Measurements from ENCODE around the gene TSC22D1.

TSC22D1 gene

DNA sequence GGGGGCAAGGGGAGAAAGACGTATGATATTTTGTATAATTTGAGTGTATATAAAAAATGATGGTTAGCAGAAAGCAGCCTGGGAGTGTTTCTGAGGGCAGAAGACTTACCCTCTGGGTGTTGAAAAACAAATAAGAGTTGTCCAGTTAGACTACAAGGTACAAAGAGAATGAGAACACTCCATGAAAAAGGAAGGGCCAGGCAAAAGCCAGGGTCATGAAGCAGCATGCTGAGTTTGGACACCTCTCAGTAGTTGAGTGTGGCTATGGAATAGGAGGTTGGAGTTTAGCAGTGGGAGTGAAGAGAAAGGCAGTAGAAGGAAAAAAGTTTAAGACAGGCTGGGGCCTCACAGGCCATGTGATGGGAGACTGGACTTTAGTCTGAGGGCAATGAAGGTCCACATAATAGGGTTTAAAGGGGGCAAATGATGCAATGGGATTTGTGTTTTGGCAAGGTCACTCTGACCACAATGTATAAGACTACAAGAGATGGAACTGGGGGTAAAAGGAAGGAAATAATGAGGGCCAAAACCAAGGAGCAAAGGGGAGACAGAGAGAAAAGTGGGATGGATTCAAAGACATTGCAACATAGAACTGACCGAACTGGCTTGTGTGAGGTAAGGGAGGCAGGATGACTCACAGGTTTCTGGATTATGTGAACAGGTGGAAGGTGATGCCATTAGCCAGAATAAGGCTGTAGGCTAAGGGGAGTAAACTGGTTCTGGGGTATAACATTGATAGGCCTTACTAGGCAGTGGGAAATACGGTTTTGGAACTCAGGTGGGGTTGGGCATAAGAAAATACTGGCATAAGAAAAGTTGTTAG lies 125.9 kb downstream of the TSC22D1 start:
- no peak for DNase-seq

DNA sequence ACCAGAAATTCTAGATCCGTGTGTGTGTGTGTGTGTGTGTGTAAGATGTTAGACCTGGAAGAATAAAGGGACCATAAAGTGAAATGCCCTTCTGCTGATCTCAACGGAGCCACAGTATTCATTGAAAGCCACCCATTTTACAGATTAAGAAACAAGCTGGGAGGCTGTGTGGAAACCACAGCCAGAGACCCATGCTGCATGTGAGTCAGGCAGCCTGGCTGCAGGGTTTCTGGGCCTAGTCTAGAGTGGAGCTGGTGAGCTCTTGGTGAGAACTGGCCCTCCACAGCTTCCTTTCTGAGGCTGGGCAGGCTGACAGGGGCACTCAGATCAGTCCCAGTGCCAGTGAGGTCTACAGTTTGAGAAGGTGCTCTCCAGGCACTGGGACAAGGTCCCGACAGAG lies 127.3 kb downstream of the TSC22D1 start:
- DNase-seq: no peak

DNA sequence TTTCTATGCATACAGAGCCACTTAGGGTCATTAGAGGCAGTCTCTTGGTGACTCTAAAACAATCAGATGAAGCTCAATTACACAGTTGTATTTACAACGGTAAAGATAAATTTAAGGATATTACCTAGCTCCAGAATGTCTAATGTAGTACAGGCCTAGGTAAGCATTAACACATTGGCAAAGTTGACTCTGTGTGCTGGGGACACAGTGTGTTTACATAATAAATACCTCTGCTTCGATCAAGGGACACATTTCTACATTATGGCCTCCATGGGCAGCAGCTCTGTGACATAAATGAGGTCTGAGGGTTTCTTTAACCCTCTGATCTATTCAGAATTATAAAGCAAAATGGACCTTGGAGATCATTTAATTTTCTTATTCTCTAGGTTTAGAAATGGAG lies 127.8 kb downstream of the TSC22D1 start:
- DNase-seq: no peak

DNA sequence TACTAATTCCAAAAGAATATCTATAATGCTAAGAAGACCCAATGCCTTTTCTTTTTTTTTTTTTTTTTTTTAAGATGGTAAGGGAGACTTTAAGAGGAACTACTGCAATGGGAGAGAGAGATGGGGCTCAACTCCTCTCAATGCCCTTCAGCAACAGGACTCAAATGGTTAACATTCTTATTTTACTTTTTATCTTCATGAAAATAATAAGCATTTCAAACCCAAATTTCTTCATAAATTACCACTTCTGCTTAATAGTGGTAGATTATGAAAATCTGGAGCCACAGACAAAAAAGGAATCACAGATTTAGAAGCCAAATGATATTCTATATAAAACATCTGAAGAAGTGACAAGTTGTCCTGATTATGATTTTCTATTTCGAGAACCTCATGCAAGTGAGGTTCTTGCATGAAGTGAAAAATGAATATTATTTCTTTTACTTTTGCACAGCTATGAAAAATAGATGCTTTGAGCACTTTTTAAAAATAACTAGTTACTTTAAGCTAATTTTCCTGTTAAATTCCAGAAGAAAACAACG lies 128.3 kb downstream of the TSC22D1 start:
- no peak for DNase-seq

DNA sequence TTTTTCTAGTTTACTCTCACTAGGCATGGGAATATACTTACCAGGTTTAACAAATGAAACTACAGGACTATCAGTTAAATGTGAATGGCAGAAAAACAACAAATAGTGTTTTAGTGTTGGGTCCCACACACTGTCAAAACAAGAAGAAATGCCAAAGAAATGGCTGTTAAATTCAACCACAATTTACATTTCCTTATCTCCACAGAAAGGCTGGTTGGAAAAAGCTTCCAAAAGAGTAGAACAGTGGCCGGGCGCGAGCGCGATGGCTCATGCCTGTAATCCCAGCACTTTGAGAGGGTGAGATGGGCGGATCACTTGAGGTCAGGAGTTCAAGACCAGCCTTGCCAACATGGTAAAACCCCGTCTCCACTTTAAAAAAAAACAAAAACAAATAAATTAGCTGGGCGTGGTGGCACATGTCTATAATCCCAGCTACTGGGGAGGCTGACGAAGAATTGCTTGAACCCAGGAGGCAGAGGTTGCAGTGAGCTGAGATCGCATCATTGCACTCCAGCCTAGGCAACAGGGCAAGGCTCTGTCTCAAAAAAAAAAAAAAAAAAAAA lies 136.0 kb downstream of the TSC22D1 start:
- DNase-seq: no peak

DNA sequence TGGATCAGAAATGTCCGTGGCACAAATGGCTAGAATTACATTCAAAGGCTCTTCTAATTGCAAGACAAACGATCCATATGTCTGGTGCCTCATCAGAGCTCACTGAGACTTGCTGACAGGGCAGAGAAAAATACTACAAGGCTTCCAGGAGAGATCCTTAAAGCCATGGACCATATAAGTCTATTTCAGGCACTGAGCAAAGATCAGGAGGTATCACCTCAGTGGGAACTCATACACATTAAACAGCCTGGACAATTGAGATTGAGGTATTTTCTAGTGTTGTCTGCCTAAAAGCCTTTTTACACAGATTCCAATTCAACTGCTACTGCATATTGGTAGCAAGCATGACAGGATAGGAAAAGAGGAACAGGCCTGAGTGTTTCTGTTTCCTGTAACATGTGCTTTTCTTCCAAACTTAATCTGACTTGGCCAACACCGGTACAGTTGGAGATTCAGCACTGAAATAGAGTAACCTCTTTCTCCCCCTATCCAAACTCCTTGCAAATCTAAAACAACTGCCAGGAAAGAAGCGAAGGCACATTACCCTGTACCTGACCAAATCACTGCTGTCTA lies 136.6 kb downstream of the TSC22D1 start:
- DNase-seq: no peak

DNA sequence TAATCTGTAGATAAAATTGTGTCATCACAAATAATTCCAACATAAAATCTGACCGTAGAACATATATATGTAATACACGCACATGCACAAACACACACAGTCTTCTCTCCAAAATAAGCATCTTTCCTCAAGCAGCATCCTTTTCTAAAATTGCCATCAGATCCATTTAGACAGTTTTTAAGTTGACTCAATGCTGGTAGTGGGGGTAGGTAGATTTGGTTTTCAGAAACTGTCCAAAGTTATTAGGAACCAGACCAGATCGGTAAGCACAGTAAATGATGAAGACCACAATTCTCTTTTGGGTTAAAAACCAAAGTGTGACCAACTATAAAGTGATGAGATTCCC lies 137.9 kb downstream of the TSC22D1 start:
- no peak for DNase-seq

DNA sequence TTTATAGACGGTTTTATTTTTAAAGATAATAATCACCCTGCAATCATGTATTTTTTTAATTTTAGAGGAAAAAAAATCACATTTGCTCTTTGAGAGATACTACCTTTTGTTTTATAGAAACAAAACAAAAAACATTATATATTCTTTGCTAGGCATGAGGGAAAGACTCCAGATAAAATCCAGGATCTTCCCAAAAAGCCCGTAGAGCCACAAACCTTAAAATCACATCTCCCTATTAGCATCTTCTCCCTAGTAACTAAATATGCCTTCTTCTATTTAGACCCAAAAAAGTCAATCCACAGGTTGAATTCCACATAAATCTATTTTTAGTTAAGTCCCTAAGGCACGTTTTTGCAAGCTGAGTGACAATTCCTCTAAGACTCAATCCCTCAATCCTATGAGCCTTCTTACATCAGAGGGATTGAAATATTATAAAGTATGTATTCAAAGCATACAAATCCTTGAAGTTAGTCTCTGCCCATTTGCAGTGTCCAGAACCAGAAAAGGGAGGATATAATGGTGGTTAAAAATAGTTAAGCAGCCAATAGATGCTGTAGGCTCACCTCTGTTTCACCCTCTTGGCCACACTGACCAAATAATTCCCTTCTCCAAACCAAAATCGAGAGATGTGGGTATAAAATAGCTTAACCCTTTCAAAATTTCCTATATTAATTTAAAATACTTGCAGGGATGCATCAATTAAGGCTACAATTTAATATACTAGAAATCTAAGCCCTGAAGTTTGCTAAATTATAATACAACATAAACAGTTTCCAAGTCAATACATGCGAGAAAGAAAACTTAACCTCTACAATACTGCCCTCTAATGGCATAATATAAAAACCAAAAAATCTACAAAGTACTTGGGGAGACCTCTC lies 138.5 kb downstream of the TSC22D1 start:
- DNase-seq: no peak

DNA sequence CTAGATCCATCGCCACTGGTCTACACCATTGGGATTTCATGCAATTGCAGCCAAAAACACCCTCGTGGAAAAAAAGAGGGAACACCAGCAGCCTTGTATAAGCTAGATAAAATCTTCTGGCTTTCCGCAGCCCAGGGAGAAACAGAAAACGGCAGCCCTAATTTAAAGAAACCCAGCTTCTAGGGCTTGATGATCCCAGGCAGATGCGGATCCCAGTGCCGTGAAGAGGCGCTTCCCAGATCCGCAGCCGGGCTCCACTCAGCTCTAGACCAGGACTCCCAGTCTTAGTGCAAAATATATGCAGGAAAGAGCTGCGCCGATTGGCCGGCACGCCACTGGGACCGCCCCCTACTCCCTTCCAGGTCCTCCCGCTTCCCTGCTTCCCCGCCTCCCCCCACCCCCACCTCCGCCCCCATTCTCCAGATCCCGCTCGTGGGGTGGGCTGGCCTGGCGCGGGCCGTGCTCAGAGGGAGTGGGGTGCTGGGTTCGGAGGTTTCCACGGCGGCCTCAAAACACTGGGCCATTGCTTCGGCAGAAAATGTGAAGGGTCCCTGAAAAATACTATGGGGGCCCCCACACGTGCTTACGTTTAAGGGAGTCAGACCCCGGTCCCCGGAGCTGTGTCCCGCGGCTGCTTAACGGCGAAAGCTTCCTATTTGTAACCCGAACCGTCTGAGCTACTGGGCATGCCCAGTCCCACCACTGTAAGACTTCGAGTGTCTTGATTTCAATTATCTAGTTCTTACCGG lies 139.4 kb downstream of the TSC22D1 start:
- peak; percentile 85 to 92 for DNase-seq

DNA sequence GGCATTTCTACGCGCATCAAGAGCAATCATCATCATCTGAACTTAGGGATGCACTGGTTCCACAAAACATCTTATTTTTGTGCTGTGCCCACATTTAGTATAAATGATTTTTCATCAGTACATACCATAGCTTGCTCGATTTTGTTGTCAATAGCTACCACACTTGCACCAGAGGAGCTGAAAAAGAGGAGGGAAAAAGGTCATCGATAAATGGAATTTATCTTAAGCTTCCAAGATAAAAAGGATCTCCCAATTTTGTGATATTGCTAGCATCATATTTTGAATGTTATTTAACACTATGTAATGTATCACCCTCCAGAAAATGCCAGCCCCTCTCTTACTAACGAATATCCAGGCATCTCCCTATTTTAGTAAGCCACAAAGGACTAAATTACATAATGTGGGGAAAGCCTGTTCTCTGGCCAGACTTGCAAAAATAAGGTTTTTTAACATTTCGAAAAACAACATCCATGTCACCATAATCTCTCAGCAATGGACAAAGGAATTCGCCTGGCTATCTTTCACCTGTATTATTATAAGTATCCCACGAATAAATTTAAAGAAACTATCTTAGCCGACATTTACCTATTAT lies 140.1 kb downstream of the TSC22D1 start:
- no peak for DNase-seq

DNA sequence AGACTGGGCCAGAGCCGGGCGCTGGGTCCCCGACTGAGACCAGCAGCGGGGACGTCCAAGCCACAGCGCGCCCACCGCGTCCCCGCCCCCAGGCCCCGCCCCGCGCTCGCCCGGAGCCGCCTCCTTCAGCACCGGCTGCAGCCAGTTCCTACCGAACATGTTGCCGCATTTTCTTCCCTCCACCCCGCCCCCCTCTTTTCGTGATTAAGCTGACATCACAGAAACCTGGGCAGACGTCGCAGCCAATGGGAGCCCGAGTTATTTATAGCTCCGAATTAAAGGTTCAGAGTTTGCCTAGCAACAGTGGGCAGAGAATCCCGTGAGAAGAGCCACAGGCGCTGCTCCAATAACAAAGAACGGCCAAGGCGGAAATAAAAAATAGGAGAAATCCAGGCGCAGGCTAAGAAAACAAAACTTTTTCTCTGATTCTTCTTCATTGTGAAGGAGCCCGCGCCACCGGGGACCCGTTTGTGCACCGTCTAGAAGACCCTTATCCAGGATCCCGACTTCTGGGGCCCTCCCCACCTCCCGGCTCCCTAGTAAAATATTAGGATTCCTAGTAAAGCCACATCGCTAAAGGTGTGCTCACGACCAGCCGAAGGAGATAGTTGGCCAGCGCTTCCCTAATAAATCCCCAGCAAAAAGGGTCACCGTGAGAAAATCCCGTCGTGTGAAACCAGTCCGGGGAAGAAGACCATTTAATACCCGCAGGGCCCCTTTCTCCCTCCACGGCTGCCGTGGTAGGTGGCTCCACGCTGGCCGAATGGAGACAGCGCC lies 140.8 kb downstream of the TSC22D1 start:
- peak; percentile 89 to 96 for DNase-seq

DNA sequence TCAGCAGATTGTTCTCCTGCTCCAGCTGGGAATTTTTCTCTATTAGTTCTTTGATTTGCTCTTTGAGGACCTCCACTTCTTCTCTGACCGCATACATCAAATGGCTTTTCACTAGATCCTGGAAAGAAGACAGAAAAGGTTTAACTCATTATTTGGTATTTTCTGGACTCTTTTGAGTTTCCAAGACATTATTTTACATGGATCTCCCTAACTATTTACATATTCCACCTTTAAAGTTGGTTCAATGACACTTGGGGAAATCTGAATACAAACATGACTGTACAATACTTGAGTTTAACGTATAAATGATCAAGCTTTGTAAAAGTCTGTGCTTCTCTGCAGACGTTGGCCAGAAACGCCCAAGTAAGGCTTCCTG lies 141.4 kb downstream of the TSC22D1 start:
- DNase-seq: no peak

DNA sequence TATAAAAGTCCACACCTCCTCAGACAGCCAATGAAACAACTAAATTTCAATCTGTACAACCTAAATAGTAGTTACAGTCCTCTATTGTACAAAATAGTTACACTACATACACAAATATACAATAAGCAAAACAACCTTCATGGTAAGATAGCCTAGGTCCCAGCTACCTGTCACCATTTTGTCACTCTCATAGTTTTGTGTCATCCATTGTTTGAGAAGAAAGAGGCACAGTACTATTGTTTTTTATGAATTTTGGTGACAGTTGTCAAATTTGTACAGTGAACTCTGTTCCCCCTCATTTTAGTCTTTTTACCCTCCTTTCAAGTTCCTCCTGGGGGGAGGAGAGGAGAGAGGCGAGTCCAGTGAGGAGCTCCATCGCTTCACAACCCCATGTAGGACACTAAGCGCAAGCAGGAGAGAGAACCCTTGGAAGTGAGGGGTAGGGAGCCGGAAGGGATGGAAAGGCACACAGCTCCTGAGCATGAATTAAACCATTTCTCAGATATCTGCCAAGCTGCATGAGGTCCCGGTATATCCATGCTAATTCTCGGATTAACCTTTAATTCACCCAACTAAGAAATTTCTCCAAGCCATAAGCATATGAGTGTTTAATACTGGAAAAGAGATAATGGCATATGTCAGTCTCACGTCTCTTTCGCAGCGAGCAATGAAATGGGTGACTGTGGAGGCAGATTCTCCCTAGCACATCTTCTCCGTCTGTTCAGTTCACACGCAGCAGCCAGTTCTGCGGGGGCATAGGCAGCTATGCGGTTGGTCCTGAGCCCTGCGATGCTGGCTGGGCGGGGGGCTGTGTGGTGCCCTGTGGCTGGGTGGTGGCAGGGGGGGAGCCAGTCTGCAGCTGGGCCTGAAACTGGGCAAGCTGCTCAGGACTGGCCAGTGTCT lies 142.0 kb downstream of the TSC22D1 start:
- no peak for DNase-seq

DNA sequence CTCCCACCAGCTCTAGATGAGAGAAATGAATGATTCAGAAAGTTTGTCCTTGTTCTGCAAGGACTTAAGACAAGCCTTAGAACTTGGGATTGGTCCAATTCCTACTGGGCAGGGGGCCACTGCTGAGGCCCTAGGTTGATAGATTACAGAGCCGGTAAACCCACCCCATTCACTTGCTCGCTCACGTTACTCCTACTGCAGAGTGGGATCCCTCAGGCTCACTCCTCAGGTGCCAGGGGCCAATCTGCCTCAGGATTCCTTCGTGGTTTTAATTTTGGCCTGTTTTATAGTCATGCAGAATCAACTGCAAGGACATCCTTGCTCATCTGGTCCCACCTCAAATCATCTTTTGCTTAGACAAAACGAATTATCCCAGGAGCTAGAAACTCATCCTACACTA lies 143.5 kb downstream of the TSC22D1 start:
- no peak for DNase-seq

DNA sequence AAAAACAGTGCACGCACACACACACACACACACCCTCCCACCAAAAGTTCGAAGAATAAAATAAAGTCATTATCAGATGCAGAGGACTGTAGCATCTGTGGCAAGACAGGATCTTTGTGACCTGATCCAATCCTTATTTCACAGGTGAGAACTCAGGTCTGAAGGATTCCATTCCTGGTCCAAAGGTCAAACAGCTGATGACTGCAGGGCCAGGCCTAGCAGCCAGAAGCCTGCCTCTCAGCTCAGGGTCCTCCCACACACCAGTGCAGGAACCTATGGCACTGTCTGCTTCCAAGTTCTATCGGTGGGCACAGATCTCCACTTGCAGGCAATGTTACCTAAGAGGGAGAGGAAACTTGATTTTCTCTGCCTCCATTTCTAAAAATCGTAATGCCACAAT lies 145.0 kb downstream of the TSC22D1 start:
- DNase-seq: no peak

DNA sequence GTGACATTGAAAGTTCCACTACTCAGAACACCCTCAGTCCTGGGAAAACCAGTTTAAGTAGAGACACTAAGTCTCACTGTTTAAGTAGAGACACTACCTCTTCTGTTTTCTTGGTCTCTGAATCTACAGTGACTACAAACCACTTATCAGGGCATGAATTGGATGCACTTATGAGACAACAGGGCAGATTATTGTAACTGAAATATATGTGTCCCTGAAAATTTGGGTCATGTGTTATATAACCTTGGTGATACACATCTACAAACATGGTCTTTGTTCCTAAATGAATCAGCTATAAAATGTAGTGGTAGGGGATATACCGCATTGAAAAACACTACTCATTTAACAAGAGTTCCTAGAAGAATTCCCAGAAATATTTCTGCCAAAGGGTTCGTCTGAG lies 146.8 kb downstream of the TSC22D1 start:
- no peak for DNase-seq

DNA sequence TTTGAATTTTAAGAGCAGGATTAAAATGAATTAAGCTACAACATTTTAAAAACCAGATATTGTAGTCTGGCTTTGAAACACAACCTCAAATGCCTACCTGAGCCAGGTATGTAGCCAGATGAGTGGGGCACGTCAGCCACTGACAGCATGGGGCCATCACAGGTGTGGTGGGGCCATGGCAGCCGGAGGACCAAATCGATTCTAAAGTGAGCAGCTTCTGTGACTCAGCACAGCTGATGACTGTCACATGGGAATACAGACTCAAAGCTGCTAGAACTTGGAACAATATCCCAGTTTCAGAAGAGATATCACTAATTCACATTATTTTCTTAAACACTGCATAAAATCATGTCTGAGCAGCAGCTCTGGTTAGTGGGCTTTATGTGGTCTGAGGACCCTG lies 149.7 kb downstream of the TSC22D1 start:
- DNase-seq: no peak

DNA sequence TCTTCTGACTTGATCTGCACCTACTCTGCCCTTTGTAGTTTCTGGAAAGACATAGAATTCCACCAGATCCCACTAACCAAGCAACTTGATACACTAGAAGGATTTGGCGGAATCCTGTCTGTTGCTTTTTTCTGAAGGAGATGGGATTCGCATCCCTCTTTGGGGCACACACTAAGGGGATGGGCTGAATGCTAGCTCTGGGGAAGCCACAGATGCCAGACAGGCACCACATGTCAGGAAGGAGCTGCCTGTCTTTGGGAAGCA lies 150.4 kb downstream of the TSC22D1 start:
- no peak for DNase-seq

DNA sequence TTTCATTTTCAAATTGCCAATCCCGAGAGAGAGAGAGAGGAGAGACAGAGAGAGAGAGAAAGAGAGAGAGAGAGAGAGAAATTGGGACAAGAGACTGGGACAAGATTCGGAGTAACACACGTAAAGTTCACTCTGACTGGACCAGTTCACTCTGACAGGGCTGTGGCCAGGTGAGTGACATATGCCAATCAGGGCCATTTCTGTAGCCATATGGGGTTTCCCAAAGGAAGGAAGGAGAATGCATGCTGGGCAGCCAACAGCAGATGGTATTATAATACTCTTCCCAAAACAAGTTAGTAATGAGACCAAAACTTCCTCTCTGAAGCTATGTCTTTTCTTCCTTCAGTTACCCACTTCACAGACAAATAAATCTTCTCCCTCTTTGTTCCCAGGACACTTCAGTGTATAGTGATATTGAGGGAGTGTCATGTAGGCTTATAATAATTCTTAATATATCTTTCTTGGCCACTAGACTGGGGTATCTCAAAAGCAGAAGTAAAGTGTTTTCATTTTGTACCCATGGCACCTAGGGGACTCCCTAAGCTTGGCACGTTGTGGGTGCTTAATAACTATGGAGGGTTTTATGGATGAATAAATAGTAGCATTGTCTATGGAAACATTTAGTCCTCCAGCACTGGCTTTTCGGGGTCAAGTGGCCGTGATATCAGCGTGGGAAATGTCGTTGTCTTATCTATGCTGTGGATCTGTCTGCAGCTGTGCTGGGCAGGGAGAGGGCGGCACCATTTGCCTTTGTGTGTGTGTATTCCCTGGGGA lies 150.9 kb downstream of the TSC22D1 start:
- DNase-seq: peak in 1 of 2 experiments; percentile 39

DNA sequence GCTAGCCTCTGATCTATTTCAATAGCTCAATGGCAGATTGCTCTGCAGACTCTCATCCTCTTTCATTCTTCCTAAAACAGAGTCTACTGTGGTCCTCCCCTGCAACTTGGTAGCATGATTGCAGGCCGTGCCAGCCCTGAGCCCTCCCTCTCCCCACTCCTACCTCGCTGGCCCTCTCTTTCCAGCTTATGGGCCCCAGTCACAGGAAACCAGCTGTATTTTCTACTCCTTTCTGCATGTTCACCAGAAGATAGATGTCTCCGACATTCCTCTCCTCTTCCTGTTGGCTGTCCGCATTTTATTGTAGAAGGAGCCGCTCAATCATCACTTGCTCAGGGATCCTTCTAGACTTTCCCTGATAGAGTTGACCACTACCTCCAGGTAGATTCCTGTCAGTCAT lies 152.3 kb downstream of the TSC22D1 start:
- no peak for DNase-seq

Measured in NCI-H187 (cell line).